Kidney (tissue), 14 donors: ENCODE results near the gene MMP11. TPM values are rescaled to one million over a fixed set of nuclear protein-coding genes. Genes with fewer than 3 reads are reported as not detected.

Experiments used
- DNase-seq, 5 donors: peaks; one replicate each; pipeline ENCODE4 v3.0.0-alpha.2; 2013 to 2020
- FAIRE-seq: peaks from 2 replicates; lab custom pipeline; 2012; peaks lifted over from hg19 to GRCh38; lab: Jason Lieb, UNC
- H3K27ac ChIP-seq, 2 donors: one replicate each; pipeline ENCODE4 v1.7.0; 2013; ENCODE audit warnings: low read depth in 2 of 2, low read length in 2 of 2, inconsistent platforms in 1 of 2
- H3K27me3 ChIP-seq: one replicate; pipeline ENCODE4 v1.7.1; 2013; ENCODE audit warnings: low read length, inconsistent platforms; ENCODE audit not compliant: control insufficient read depth, insufficient read depth
- H3K36me3 ChIP-seq, 3 donors: one replicate each; pipeline versions ENCODE4 v1.7.0 to v1.7.1; 2013; ENCODE audit warnings: low read length in 3 of 3, control low read depth in 1 of 3, inconsistent platforms in 1 of 3; ENCODE audit not compliant: insufficient read depth in 3 of 3, control insufficient read depth in 2 of 3
- H3K4me1 ChIP-seq, 3 donors: one replicate each; pipeline versions ENCODE4 v1.7.0 to v1.7.1; 2013; ENCODE audit warnings: low read length in 3 of 3, inconsistent platforms in 1 of 3, low read depth in 1 of 3; ENCODE audit not compliant: control insufficient read depth in 2 of 3, insufficient read depth in 2 of 3
- H3K4me3 ChIP-seq, 3 donors: one replicate each; pipeline versions ENCODE4 v1.7.0 to v1.8.1; 2013; ENCODE audit warnings: low read length in 3 of 3, control low read depth in 1 of 3, inconsistent platforms in 1 of 3
- H3K9ac ChIP-seq, 3 donors: one replicate each; pipeline versions ENCODE4 v1.7.0 to v1.7.1; 2013; ENCODE audit warnings: low read length in 3 of 3, control low read depth in 1 of 3, inconsistent platforms in 1 of 3
- H3K9me3 ChIP-seq, 3 donors: one replicate each; pipeline versions ENCODE4 v1.7.0 to v1.7.1; 2013; ENCODE audit warnings: low read length in 3 of 3, control low read depth in 1 of 3, inconsistent platforms in 1 of 3; ENCODE audit not compliant: control insufficient read depth in 2 of 3, insufficient read depth in 1 of 3
- CTCF ChIP-seq: IDR thresholded peaks from 3 replicates; pipeline ENCODE4 v1.5.1; 2012; ENCODE audit warnings: mild to moderate bottlenecking, moderate library complexity, borderline replicate concordance; ENCODE audit not compliant: insufficient read depth; ENCODE audit errors: extremely low read depth
- intact Hi-C: fragments of 100-400 bp; cut with DNase I; formaldehyde crosslinking; loops from one replicate; pipeline ENCODE4 v1.11.1; 2022
- polyA plus RNA-seq: library from polyadenylated mRNA; stranded (reverse); fragments of 350-450 nt; fragmentation: Illumina TruSeq; extraction: RNeasy Lipid Tissue Mini Kit (QIAGEN cat#74804); gene quantifications from one replicate; pipeline ENCODE4 v1.2.3, GENCODE V29; 2014; ENCODE audit warnings: low read depth, low replicate concordance; ENCODE audit not compliant: insufficient read depth
- total RNA-seq: library from RNA; stranded (reverse); fragmentation: NEBNext Ultra II Directional; extraction: Animal tissue kit (Norgen Biotek cat#: 25700); gene quantifications from one replicate; pipeline ENCODE4 v1.2.1, GENCODE V29; 2021
- donor health status: control.
- donor health status: control.
- donor health status: control.
- donor health status: control.
- donor health status: control.
- donor health status: DM: yes; HTN: yes; CAD: no.
- donor health status: Normal renal cell carcinoma (clear cell type).

MMP11 gene
- total and polyA plus RNA-seq, 2 donors from 2014 or later, result 2.7 to 4.4 TPM

- Histone ChIP-seq H3K4me1 (no peaks in the 10 kb centered on the region), H3K9ac (no peak overlapping the region), H3K9me3 (no peaks in the 10 kb centered on the region), H3K4me3 (no peak overlapping the region), H3K27ac (no peak overlapping the region), H3K27me3 (no peaks in the 10 kb centered on the region), H3K36me3 (peaks cover 0 to 17% (median 15%) of the 10 kb centered on the region in 3 donors)
- no peak for DNase-seq
- TF ChIP-seq CTCF, result no peak
- FAIRE-seq, result no peak
- intact Hi-C loops, result no loop called here
These were observed 30.0 kb upstream of the MMP11 start for GRCh38 chr22:23742505-23743264.

- H3K36me3 ChIP-seq, result peaks cover 0 to 17% (median 15%) of the 10 kb centered on the region in 3 donors
- no peak for FAIRE-seq
- H3K9me3 ChIP-seq, result no peaks in the 10 kb centered on the region
- no peaks in the 10 kb centered on the region for H3K27me3 ChIP-seq
- intact Hi-C loops, result no loop called here
- TF ChIP-seq CTCF, result no peak
- no peak overlapping the region for H3K9ac ChIP-seq
- DNase-seq, result no peak
- no peak overlapping the region for H3K4me3 ChIP-seq
- H3K27ac ChIP-seq, result no peak overlapping the region
- no peaks in the 10 kb centered on the region for H3K4me1 ChIP-seq
These were observed 29.3 kb upstream of the MMP11 start for GRCh38 chr22:23743303-23743705.

- no peaks in the 10 kb centered on the region for H3K9me3 ChIP-seq
- FAIRE-seq (no peak), DNase-seq (no peak)
- H3K27ac ChIP-seq, result no peak overlapping the region
- H3K4me1 ChIP-seq, result no peaks in the 10 kb centered on the region
- H3K36me3 ChIP-seq, result peaks cover 0 to 17% (median 15%) of the 10 kb centered on the region in 3 donors
- intact Hi-C loops, result no loop called here
- H3K9ac ChIP-seq, result no peak overlapping the region
- no peaks in the 10 kb centered on the region for H3K27me3 ChIP-seq
- no peak overlapping the region for H3K4me3 ChIP-seq
- TF ChIP-seq CTCF, result no peak
These were observed 28.6 kb upstream of the MMP11 start for GRCh38 chr22:23744001-23744400.
